ENCODE results near the gene CAMTA1.

DNA sequence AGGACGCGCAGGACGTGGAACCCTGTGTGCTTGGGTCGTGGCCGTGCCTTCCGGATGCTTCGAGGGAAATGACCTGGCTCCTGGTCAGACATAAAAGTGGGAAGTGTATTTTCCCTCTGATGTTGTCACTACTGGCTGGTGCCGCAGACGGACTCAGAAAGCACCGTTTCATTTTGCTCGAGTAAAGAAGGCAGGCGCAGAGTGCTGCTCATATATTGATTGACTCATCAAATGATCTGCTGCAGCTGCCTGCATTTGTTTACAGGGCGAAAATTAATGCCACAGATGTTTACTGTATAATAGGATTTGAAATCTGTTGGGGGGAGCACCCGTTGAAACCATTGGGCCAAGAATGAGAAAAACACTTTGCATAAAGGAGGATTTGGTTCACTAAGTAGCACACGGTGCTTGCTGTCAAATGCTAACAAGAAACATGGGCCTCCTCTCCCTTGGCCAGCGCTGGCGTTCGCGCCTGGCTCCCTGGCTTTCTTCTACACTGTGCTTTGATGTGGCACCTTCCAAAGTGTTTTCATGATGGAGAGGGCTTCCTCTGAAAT lies 365.5 kb downstream of the CAMTA1 start:
- TF ChIP-seq, protein P1, sequence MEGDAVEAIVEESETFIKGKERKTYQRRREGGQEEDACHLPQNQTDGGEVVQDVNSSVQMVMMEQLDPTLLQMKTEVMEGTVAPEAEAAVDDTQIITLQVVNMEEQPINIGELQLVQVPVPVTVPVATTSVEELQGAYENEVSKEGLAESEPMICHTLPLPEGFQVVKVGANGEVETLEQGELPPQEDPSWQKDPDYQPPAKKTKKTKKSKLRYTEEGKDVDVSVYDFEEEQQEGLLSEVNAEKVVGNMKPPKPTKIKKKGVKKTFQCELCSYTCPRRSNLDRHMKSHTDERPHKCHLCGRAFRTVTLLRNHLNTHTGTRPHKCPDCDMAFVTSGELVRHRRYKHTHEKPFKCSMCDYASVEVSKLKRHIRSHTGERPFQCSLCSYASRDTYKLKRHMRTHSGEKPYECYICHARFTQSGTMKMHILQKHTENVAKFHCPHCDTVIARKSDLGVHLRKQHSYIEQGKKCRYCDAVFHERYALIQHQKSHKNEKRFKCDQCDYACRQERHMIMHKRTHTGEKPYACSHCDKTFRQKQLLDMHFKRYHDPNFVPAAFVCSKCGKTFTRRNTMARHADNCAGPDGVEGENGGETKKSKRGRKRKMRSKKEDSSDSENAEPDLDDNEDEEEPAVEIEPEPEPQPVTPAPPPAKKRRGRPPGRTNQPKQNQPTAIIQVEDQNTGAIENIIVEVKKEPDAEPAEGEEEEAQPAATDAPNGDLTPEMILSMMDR (IDR thresholded peaks at IDR 0.05): no peak
- TF ChIP-seq, protein P2, sequence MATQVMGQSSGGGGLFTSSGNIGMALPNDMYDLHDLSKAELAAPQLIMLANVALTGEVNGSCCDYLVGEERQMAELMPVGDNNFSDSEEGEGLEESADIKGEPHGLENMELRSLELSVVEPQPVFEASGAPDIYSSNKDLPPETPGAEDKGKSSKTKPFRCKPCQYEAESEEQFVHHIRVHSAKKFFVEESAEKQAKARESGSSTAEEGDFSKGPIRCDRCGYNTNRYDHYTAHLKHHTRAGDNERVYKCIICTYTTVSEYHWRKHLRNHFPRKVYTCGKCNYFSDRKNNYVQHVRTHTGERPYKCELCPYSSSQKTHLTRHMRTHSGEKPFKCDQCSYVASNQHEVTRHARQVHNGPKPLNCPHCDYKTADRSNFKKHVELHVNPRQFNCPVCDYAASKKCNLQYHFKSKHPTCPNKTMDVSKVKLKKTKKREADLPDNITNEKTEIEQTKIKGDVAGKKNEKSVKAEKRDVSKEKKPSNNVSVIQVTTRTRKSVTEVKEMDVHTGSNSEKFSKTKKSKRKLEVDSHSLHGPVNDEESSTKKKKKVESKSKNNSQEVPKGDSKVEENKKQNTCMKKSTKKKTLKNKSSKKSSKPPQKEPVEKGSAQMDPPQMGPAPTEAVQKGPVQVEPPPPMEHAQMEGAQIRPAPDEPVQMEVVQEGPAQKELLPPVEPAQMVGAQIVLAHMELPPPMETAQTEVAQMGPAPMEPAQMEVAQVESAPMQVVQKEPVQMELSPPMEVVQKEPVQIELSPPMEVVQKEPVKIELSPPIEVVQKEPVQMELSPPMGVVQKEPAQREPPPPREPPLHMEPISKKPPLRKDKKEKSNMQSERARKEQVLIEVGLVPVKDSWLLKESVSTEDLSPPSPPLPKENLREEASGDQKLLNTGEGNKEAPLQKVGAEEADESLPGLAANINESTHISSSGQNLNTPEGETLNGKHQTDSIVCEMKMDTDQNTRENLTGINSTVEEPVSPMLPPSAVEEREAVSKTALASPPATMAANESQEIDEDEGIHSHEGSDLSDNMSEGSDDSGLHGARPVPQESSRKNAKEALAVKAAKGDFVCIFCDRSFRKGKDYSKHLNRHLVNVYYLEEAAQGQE (IDR thresholded peaks at IDR 0.05; ENCODE audit: insufficient read depth in 1 of 2, low read depth in 2 of 2, low read length in 1 of 2): no peak
